WTC11 (cell line): ENCODE results near the gene NQO1. TPM values are rescaled to one million over a fixed set of nuclear protein-coding genes. Genes with fewer than 3 reads are reported as not detected.

Experiments
- ATAC-seq: fragments of 200-7000 bp; cut with Tn5 transposase; 2 replicates; pipeline ENCODE4 v1.10.0; 2021; ENCODE audit warnings: mild to moderate bottlenecking, moderate library complexity
- CTCF ChIA-PET: fragments of 300-600 bp; sonication (Branson Sonifier 250); formaldehyde crosslinking; loops from one replicate; lab custom pipeline; 2021; ENCODE audit warnings: antibody characterized with exemption; lab: Charles Lee
- POLR2A ChIA-PET: fragments of 350-600 bp; sonication (Branson Sonifier 250); formaldehyde crosslinking; loops from one replicate; lab custom pipeline; 2021; ENCODE audit warnings: antibody characterized with exemption; lab: Charles Lee
- DNase-seq: peaks from one replicate; pipeline ENCODE4 v3.0.0; 2021; ENCODE audit warnings: low spot score
- H3K27ac Mint-ChIP-seq: 2 replicates; pipeline ENCODE4 v1.8.0; 2021; ENCODE audit warnings: mixed read lengths
- H3K27me3 Mint-ChIP-seq: 2 replicates; pipeline ENCODE4 v1.8.0; 2021; ENCODE audit warnings: low read depth, mild to moderate bottlenecking, moderate library complexity, mixed read lengths
- H3K36me3 Mint-ChIP-seq: 2 replicates; pipeline ENCODE4 v1.8.0; 2021; ENCODE audit warnings: mixed read lengths
- H3K4me1 Mint-ChIP-seq: 2 replicates; pipeline ENCODE4 v1.8.0; 2022; ENCODE audit warnings: mixed read lengths
- H3K4me3 Mint-ChIP-seq: 2 replicates; pipeline ENCODE4 v1.8.0; 2021; ENCODE audit warnings: mild to moderate bottlenecking, moderate library complexity, mixed read lengths
- H3K9me3 Mint-ChIP-seq: 2 replicates; pipeline ENCODE4 v1.8.0; 2021; ENCODE audit warnings: mixed read lengths
- CDX4 ChIP-seq: fragments of 250-450 bp; sonication (Bioruptor Pico); IDR thresholded peaks from 2 replicates; pipeline ENCODE4 v1.9.0; 2021; ENCODE audit warnings: moderate library complexity, mild to moderate bottlenecking, inconsistent platforms, borderline replicate concordance
- ELF4 ChIP-seq: sonication (generic); formaldehyde crosslinking; IDR thresholded peaks from 2 replicates; pipeline ENCODE4 v1.8.1; 2022; ENCODE audit warnings: low read depth, mild to moderate bottlenecking, moderate library complexity, missing genetic modification reagents
- GABPB1 ChIP-seq: sonication (generic); formaldehyde crosslinking; IDR thresholded peaks from 2 replicates; pipeline ENCODE4 v1.8.1; 2023; ENCODE audit warnings: mild to moderate bottlenecking, missing genetic modification reagents
- IRF2 ChIP-seq: sonication (generic); formaldehyde crosslinking; IDR thresholded peaks from 2 replicates; pipeline ENCODE4 v1.8.0; 2022; ENCODE audit warnings: low read depth, missing genetic modification reagents, borderline replicate concordance
- MYBL2 ChIP-seq: sonication (generic); formaldehyde crosslinking; IDR thresholded peaks from 2 replicates; pipeline ENCODE4 v1.8.1; 2023; ENCODE audit warnings: mild to moderate bottlenecking, moderate library complexity, missing genetic modification reagents
- NR2C2 ChIP-seq: sonication (generic); formaldehyde crosslinking; IDR thresholded peaks from 2 replicates; pipeline ENCODE4 v1.8.0; 2022; ENCODE audit warnings: mild to moderate bottlenecking, missing genetic modification reagents
- RELA ChIP-seq: sonication (generic); formaldehyde crosslinking; IDR thresholded peaks from 2 replicates; pipeline ENCODE4 v1.8.1; 2022; ENCODE audit warnings: missing genetic modification reagents, mild to moderate bottlenecking, borderline replicate concordance
- ZNF317 ChIP-seq: sonication (generic); formaldehyde crosslinking; IDR thresholded peaks from 2 replicates; pipeline ENCODE4 v1.8.1; 2023; ENCODE audit warnings: low read depth, mild to moderate bottlenecking, moderate library complexity, missing genetic modification reagents, borderline replicate concordance
- ZNF425 ChIP-seq: fragments of 250-450 bp; sonication (Bioruptor Pico); conservative IDR thresholded peaks from 2 replicates; pipeline ENCODE4 v1.9.0; 2021; ENCODE audit warnings: mild to moderate bottlenecking
- ZNF532 ChIP-seq: fragments of 250-450 bp; sonication (Bioruptor Pico); IDR thresholded peaks from 2 replicates; pipeline ENCODE4 v1.9.0; 2021; ENCODE audit warnings: mild to moderate bottlenecking, borderline replicate concordance
- total RNA-seq: library from RNA; stranded (reverse); gene quantifications from 3 replicates; pipeline ENCODE4 v1.2.3, GENCODE V29; 2021
- TF ChIP-seq, protein P1 (sequence below): sonication (generic); formaldehyde crosslinking; IDR thresholded peaks from 2 replicates; pipeline ENCODE4 v1.8.1; 2023; ENCODE audit warnings: mild to moderate bottlenecking, missing genetic modification reagents, moderate library complexity
- TF ChIP-seq, protein P2 (sequence below): sonication (generic); formaldehyde crosslinking; IDR thresholded peaks from 2 replicates; pipeline ENCODE4 v1.8.0; 2023; ENCODE audit warnings: missing genetic modification reagents, mild to moderate bottlenecking, borderline replicate concordance
- TF ChIP-seq, protein P3 (sequence below): fragments of 250-450 bp; sonication (Bioruptor Pico); IDR thresholded peaks from 2 replicates; pipeline ENCODE4 v1.9.0; 2021; ENCODE audit warnings: mild to moderate bottlenecking
- TF ChIP-seq, protein P4 (sequence below): sonication (generic); formaldehyde crosslinking; IDR thresholded peaks from 2 replicates; pipeline ENCODE4 v1.8.1; 2023; ENCODE audit warnings: mild to moderate bottlenecking, moderate library complexity, missing genetic modification reagents

Gene NQO1
- total RNA-seq, 1 experiment from 2014 or later, result 38.9 TPM

- TF ChIP-seq ZNF532 (no peak), ZNF425 (CRISPR knock-in tag) (no peak), IRF2 (CRISPR knock-in tag) (no peak)
- TF ChIP-seq, protein P1, sequence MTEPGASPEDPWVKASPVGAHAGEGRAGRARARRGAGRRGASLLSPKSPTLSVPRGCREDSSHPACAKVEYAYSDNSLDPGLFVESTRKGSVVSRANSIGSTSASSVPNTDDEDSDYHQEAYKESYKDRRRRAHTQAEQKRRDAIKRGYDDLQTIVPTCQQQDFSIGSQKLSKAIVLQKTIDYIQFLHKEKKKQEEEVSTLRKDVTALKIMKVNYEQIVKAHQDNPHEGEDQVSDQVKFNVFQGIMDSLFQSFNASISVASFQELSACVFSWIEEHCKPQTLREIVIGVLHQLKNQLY (CRISPR knock-in tag), result no peak
- TF ChIP-seq, protein P2, sequence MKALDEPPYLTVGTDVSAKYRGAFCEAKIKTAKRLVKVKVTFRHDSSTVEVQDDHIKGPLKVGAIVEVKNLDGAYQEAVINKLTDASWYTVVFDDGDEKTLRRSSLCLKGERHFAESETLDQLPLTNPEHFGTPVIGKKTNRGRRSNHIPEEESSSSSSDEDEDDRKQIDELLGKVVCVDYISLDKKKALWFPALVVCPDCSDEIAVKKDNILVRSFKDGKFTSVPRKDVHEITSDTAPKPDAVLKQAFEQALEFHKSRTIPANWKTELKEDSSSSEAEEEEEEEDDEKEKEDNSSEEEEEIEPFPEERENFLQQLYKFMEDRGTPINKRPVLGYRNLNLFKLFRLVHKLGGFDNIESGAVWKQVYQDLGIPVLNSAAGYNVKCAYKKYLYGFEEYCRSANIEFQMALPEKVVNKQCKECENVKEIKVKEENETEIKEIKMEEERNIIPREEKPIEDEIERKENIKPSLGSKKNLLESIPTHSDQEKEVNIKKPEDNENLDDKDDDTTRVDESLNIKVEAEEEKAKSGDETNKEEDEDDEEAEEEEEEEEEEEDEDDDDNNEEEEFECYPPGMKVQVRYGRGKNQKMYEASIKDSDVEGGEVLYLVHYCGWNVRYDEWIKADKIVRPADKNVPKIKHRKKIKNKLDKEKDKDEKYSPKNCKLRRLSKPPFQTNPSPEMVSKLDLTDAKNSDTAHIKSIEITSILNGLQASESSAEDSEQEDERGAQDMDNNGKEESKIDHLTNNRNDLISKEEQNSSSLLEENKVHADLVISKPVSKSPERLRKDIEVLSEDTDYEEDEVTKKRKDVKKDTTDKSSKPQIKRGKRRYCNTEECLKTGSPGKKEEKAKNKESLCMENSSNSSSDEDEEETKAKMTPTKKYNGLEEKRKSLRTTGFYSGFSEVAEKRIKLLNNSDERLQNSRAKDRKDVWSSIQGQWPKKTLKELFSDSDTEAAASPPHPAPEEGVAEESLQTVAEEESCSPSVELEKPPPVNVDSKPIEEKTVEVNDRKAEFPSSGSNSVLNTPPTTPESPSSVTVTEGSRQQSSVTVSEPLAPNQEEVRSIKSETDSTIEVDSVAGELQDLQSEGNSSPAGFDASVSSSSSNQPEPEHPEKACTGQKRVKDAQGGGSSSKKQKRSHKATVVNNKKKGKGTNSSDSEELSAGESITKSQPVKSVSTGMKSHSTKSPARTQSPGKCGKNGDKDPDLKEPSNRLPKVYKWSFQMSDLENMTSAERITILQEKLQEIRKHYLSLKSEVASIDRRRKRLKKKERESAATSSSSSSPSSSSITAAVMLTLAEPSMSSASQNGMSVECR, result no peak
Observed at GRCh38 chr16:69688589-69688988, 37.8 kb downstream of the NQO1 start (continued).

- Mint-ChIP-seq H3K36me3 (peaks cover 19% of the 10 kb centered on the region), H3K4me3 (no peak overlapping the region), H3K9me3 (no peaks in the 10 kb centered on the region), H3K27ac (no peak overlapping the region), H3K27me3 (no peaks in the 10 kb centered on the region), H3K4me1 (no peaks in the 10 kb centered on the region)
- TF ChIP-seq CDX4 (CRISPR knock-in tag) (no peak), GABPB1 (0 out of 2 replicates have a peak, but pooled peaks have one; percentile 16)
- DNase-seq (no peak), ATAC-seq (no peak)
- CTCF ChIA-PET, result interaction anchor here (1.2 kb wide), 2 partner anchors 74 to 282 kb away, joined by 3 read pairs; partner anchors contain the start of gene NOB1
- POLR2A ChIA-PET, result no interaction called here
Observed at GRCh38 chr16:69680358-69680757, 46.0 kb downstream of the NQO1 start.

GRCh38 chr16:69672998-69673713 is 53.2 kb downstream of the NQO1 start:
- Mint-ChIP-seq H3K27ac (no peak overlapping the region), H3K9me3 (no peaks in the 10 kb centered on the region), H3K4me3 (no peak overlapping the region), H3K27me3 (no peaks in the 10 kb centered on the region), H3K36me3 (peaks cover 15% of the 10 kb centered on the region), H3K4me1 (no peaks in the 10 kb centered on the region)
- ChIA-PET POLR2A (no interaction called here), CTCF (interaction anchor here (0.7 kb wide), 1 partner anchor 29 kb away, joined by 3 read pairs; no protein-coding TSS in a partner anchor)
- DNase-seq, result no peak
- no peak for ATAC-seq
- TF ChIP-seq, protein P3, sequence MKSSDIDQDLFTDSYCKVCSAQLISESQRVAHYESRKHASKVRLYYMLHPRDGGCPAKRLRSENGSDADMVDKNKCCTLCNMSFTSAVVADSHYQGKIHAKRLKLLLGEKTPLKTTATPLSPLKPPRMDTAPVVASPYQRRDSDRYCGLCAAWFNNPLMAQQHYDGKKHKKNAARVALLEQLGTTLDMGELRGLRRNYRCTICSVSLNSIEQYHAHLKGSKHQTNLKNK (CRISPR knock-in tag), result no peak
- TF ChIP-seq ZNF317 (no peak), RELA (no peak), ELF4 (CRISPR knock-in tag) (no peak), MYBL2 (CRISPR knock-in tag) (no peak), NR2C2 (CRISPR knock-in tag) (no peak)
- TF ChIP-seq, protein P4, sequence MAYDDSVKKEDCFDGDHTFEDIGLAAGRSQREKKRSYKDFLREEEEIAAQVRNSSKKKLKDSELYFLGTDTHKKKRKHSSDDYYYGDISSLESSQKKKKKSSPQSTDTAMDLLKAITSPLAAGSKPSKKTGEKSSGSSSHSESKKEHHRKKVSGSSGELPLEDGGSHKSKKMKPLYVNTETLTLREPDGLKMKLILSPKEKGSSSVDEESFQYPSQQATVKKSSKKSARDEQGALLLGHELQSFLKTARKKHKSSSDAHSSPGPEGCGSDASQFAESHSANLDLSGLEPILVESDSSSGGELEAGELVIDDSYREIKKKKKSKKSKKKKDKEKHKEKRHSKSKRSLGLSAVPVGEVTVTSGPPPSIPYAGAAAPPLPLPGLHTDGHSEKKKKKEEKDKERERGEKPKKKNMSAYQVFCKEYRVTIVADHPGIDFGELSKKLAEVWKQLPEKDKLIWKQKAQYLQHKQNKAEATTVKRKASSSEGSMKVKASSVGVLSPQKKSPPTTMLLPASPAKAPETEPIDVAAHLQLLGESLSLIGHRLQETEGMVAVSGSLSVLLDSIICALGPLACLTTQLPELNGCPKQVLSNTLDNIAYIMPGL (CRISPR knock-in tag), result no peak
